Adrenal gland (tissue), 12 donors: Measurements from ENCODE around the gene SOBP. TPM values are rescaled to one million over a fixed set of nuclear protein-coding genes. Genes with fewer than 3 reads are reported as not detected.

Source experiments
- DNase-seq, 7 donors: peaks; one replicate each; pipeline ENCODE4 v3.0.0-alpha.2; 2019 to 2020
- H3K27ac ChIP-seq, 5 donors: fragments of 200-600 bp; sonication (generic) in 4 of 5; 1 replicate in 3 of 5; 2 replicates in 2 of 5; pipeline versions ENCODE4 v1.5.1 to v1.8.0; 2016 to 2020; ENCODE audit warnings: mild to moderate bottlenecking in 1 of 5
- H3K27me3 ChIP-seq: fragments of 200-600 bp; 2 replicates; pipeline ENCODE4 v1.8.0; 2021
- H3K36me3 ChIP-seq, 2 donors: fragments of 200-600 bp; replicated peaks in 1 of 2; 1 replicate in 1 of 2; 2 replicates in 1 of 2; pipeline versions ENCODE4 v1.5.1 to v1.8.0; 2018 to 2022
- H3K4me1 ChIP-seq, 2 donors: fragments of 200-600 bp; replicated peaks in 1 of 2; 1 replicate in 1 of 2; 2 replicates in 1 of 2; pipeline versions ENCODE4 v1.5.1 to v1.8.0; 2018 to 2021
- H3K4me3 ChIP-seq, 4 donors: fragments of 200-600 bp; sonication (generic) in 3 of 4; one replicate each; pipeline ENCODE4 v1.5.1; 2016 to 2018
- H3K9me3 ChIP-seq, 3 donors: fragments of 200-600 bp; sonication (generic) in 1 of 3; replicated peaks in 1 of 3; 1 replicate in 2 of 3; 2 replicates in 1 of 3; pipeline versions ENCODE4 v1.5.1 to v1.8.0; 2016 to 2021
- POLR2A ChIP-seq, 2 donors: fragments of 450-650 bp; IDR thresholded peaks; one replicate each; pipeline ENCODE4 v1.6.1; 2017; ENCODE audit warnings: antibody characterized with exemption in 2 of 2, mild to moderate bottlenecking in 2 of 2, moderate library complexity in 1 of 2
- WGBS, 4 donors: extraction: QIAGEN DNeasy Blood & Tissue Kit in 2 of 4; methylation state at CpG; one replicate each; pipeline versions ENCODE4 v1.1.5 to v1.1.7; 2013 to 2017; 5-methylcytosine and 5-hydroxymethylcytosine counted together
- intact Hi-C, 2 donors: fragments of 100-400 bp; cut with DNase I; formaldehyde crosslinking; loops; one replicate each; pipeline versions ENCODE4 v1.14.1 to v1.15.0; 2022 to 2023
- polyA plus RNA-seq, 3 donors: library from polyadenylated mRNA; stranded (reverse); fragments of 200-250 nt in 2 of 3; fragments of 350-450 nt in 1 of 3; fragmentation: Illumina TruSeq in 1 of 3; extraction: RNeasy Lipid Tissue Mini Kit (QIAGEN cat#74804) in 1 of 3; gene quantifications; one replicate each; pipeline ENCODE4 v1.2.3, GENCODE V29; 2013 to 2014
- total RNA-seq, 9 donors: library from RNA; depleted of rRNA in 4 of 9; stranded (reverse); fragments of >200 nt in 4 of 9; fragments of 120-200 nt in 1 of 9; fragmentation: NEBNext Ultra II Directional in 1 of 9; extraction: Animal tissue kit (Norgen Biotek cat#: 25700) in 1 of 9; gene quantifications; one replicate each; pipeline versions ENCODE4 v1.1.0 to v1.2.4, GENCODE V29; 2013 to 2023
- TF ChIP-seq, protein P1 (sequence below), 6 experiments: fragments of 450-650 bp in 4 of 6; fragments of 200-600 bp in 2 of 6; sonication (generic) in 1 of 6; IDR thresholded peaks; 1 replicate in 5 of 6; 2 replicates in 1 of 6; pipeline versions ENCODE4 v1.5.1 to v1.8.0; 2016 to 2021; ENCODE audit warnings: antibody characterized with exemption in 6 of 6, mild to moderate bottlenecking in 2 of 6, moderate library complexity in 1 of 6
- donor health status: healthy with polysubstance abuse.
- donor health status: Bipolar disorder and iron deficiency.
- donor health status: DM: yes; HTN: yes; CAD: no.
- donor health status: DM: no; HTN: no; CAD: no.
- donor health status: DM: no; HTN: no; CAD: no.
- donor health status: DM: yes; HTN: yes; CAD: no.

SOBP gene
- total and polyA plus RNA-seq, 12 donors, result 5.6 to 25.6 (median 12.5) TPM

DNA sequence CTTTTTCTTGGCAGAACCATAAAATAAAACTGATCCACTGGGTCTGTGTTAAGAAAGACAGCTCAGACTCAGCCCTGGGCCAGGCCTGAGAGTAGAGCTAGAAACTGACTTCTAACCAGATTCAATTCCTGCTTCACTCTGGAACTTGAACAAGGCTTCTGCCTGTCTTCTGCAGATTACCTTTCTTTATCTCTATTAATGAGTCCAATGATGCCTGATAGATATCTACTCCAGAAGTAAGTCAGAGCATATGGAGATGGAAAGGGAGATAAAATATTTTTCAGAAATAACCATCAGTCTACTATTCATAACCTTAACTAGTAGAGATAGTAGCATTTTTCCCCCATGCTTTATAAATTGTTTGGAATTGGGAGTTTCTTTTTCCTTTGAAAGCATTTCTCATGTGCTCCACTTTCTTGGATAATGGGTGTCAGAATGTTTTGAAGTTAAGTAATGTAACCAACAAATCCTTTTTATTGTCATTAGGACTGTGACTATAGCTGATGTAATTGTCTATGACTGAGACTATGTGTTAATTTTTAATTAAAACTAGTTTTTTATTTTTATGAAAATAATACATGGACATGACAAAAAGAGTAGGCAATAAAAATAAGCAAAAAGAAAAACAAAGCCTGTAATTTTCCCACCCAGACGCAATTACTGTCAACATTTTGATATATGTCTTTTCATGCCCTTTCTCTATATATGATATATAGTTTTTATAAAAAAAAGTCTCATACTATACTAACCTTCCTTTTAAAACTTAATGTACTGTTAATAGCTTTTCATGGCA is 7.2 kb downstream of the SOBP start:
- 89 to 96% (median 89%) methylated on average over 1 of the region's 1 CpG for WGBS, 4 donors
- H3K4me1 ChIP-seq, result peaks cover 50 to 66% of the 10 kb centered on the region in 2 donors
- no peaks in the 10 kb centered on the region for H3K36me3 ChIP-seq
- H3K27ac ChIP-seq, result peak overlapping the region in 2 of 5 donors; percentile 52 to 83
- intact Hi-C loops, result loop anchor here in 1 of 2 donors (10.0 kb wide), 1 partner anchor 138 kb away; no protein-coding TSS in a partner anchor
- H3K9me3 ChIP-seq, result no peaks in the 10 kb centered on the region
- no peaks in the 10 kb centered on the region for H3K27me3 ChIP-seq
- no peak for DNase-seq
- TF ChIP-seq POLR2A (IDR thresholded peaks at IDR 0.05), result no peak
- TF ChIP-seq, protein P1, sequence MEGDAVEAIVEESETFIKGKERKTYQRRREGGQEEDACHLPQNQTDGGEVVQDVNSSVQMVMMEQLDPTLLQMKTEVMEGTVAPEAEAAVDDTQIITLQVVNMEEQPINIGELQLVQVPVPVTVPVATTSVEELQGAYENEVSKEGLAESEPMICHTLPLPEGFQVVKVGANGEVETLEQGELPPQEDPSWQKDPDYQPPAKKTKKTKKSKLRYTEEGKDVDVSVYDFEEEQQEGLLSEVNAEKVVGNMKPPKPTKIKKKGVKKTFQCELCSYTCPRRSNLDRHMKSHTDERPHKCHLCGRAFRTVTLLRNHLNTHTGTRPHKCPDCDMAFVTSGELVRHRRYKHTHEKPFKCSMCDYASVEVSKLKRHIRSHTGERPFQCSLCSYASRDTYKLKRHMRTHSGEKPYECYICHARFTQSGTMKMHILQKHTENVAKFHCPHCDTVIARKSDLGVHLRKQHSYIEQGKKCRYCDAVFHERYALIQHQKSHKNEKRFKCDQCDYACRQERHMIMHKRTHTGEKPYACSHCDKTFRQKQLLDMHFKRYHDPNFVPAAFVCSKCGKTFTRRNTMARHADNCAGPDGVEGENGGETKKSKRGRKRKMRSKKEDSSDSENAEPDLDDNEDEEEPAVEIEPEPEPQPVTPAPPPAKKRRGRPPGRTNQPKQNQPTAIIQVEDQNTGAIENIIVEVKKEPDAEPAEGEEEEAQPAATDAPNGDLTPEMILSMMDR (IDR thresholded peaks at IDR 0.05), result no peak
- H3K4me3 ChIP-seq, result no peak overlapping the region

DNA sequence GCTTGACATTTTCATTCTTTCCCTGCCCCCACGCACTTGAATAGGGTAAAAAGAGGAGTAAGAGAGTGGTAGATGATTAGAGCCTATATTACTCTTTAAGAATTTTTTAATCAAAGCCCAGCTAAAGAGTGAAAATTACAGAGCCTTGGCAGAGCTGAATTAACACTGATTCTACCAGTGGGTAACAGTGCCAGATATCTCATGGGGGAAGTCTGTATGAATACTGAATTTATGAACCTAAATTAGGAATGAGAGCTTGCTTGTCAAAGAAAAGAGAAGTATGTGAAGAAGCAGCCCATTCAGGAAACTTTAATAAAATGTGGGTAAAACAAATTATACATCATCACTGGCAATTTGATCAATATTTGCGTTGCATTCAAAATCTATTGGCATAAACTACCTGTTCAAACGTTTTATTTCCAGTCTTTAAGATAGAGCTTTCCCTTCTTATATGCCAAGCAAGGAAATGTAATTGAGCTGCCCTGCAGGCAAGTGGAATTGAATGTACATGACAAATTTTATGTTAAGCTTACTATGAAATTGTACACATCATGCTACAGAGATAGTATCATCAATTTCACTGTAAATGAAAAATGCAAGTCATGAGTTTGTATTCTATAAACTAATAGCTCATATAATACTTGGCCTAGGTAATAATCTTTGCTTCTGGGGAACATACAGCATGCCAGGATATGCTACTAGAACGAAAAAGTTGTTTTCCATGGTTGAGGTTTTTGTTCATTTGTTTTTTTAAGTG is 14.5 kb downstream of the SOBP start:
- intact Hi-C loops, result no loop called here
- DNase-seq, result no peak
- no peak overlapping the region for H3K27ac ChIP-seq
- TF ChIP-seq POLR2A (IDR thresholded peaks at IDR 0.05), result no peak
- TF ChIP-seq, protein P1 (IDR thresholded peaks at IDR 0.05), result no peak
- no peak overlapping the region for H3K4me3 ChIP-seq
- H3K27me3 ChIP-seq, result no peaks in the 10 kb centered on the region
- H3K4me1 ChIP-seq, result peaks cover 7 to 18% of the 10 kb centered on the region in 2 donors
- H3K9me3 ChIP-seq, result no peaks in the 10 kb centered on the region
- H3K36me3 ChIP-seq, result no peaks in the 10 kb centered on the region
- 75 to 84% (median 81%) methylated on average over 4 of the region's 4 CpGs for WGBS, 4 donors

DNA sequence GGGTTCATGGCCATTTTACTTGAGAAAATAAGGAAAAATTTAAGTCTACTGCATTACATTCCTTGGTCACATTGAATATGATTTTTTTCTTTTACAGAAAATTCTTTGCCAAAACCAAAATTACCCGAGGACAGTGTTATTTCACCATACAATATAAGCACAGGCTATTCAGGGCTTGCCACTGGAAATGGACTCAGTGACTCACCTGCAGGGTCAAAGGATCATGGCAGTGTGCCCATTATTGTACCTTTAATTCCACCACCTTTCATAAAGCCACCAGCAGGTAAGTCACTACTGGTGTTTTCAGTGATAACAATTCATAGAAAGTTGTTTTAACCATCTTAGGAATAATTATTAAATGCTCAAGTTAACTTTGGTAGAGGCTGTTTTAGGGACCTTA is 16.2 kb downstream of the SOBP start:
- intact Hi-C loops, result no loop called here
- 60 to 73% (median 69%) methylated on average over 1 of the region's 1 CpG for WGBS, 4 donors
- Histone ChIP-seq H3K27ac (no peak overlapping the region), H3K36me3 (no peaks in the 10 kb centered on the region), H3K4me3 (no peak overlapping the region), H3K4me1 (peaks cover 11 to 28% of the 10 kb centered on the region in 2 donors), H3K9me3 (no peaks in the 10 kb centered on the region), H3K27me3 (no peaks in the 10 kb centered on the region)
- TF ChIP-seq, protein P1 (IDR thresholded peaks at IDR 0.05), result no peak
- no peak for TF ChIP-seq POLR2A (IDR thresholded peaks at IDR 0.05)
- no peak for DNase-seq

DNA sequence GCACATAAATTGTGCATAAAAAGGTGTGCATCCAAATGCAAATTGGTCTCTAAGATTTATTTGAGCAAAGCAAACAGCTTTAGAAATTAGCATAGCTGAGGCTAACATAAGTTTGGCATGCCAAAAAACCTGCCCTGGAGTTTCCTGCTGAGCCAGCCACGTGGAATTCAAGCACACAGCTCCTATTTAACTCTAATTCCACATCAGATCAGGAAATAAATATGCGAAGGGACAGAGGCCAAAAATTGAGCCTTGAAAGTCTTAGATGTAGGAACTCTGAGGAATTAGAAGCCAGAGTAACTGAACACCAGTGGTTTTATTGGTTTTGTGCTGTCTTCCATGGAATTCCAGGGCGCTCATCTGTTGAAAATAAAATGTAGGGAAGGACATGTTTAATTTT is 19.6 kb downstream of the SOBP start:
- peak in 5 of 7 donors; percentile 19 to 51 (median 33) for DNase-seq
- H3K36me3 ChIP-seq, result no peaks in the 10 kb centered on the region
- H3K4me3 ChIP-seq, result no peak overlapping the region
- H3K9me3 ChIP-seq, result no peaks in the 10 kb centered on the region
- peaks cover 8 to 18% of the 10 kb centered on the region in 2 donors for H3K4me1 ChIP-seq
- intact Hi-C loops, result no loop called here
- H3K27me3 ChIP-seq, result no peaks in the 10 kb centered on the region
- 18 to 61% (median 21%) methylated on average over 3 of the region's 3 CpGs for whole genome bisulfite sequencing, 4 donors
- TF ChIP-seq, protein P1 (IDR thresholded peaks at IDR 0.05), result no peak
- no peak for TF ChIP-seq POLR2A (IDR thresholded peaks at IDR 0.05)
- peak overlapping the region in 1 of 5 donors; percentile 17 for H3K27ac ChIP-seq
